ENCODE results near the gene RBM20.
A peak's percentile ranks its signal among the peaks of the same experiment; 100 is the strongest.

The RBM20 gene

DNA sequence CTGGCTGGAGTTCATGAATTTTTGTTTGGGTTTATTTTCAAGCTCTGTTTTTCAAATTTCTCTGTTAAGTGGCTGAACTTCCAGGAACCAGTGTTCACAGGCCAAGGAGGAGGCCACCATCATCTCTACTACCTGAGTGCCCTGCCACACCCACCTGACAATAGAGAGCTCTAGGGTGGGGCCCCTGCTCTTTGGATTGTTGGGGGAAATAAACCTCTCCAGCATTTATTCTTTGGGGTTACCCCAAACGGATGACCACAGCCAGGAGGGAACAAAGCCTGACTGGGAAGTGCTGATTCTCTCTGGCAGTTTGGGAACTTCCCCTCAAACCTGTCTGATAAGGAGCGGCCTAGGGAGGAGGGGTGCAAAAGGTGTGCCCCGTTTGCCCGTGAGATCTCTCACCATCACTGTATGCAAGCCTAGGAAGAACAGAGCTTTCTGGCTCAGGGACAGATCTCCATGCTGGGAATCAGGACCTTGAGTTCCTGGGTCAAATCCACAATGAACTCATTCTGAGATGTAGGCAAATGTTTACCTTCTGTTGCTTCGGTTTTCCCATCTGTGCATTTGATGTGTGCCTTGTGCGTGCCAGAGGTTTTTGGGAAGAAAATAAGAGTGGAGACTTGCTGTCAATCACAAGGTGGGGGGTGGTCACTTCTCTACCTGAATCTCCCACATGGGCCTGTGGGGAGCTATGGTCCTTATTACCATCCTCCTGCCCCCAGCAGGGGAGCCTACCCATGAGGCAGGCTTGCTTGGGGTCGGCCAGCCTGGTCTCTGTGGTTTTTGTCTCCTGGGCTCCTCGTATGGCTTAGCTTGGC is 199.9 kb downstream of the RBM20 start:
- H3K9me2 ChIP-seq (replicated peaks; ENCODE audit: insufficient read depth, low read length): no peaks in the 10 kb centered on the region
- H3K27ac ChIP-seq (ENCODE audit: low read length): peak overlapping the region; percentile 99
- H3K4me1 ChIP-seq (ENCODE audit: low read length): peaks cover 57% of the 10 kb centered on the region
- DNase-seq: no peak
- H3F3A ChIP-seq (ENCODE audit: insufficient read depth, low read length): peaks cover 25% of the 10 kb centered on the region
- no peaks in the 10 kb centered on the region for H3K79me2 ChIP-seq (ENCODE audit: low read length)
- H4K20me1 ChIP-seq (ENCODE audit: insufficient read depth, low read length): no peaks in the 10 kb centered on the region
- H3K9me3 ChIP-seq (replicated peaks; ENCODE audit: insufficient read depth, low read length): no peaks in the 10 kb centered on the region
- no peaks in the 10 kb centered on the region for H3K27me3 ChIP-seq (replicated peaks; ENCODE audit: insufficient read depth, low read length)
- peak overlapping the region; percentile 56; the same call in 1 of the 2 replicates for H3K4me2 ChIP-seq (ENCODE audit: low read depth, low read length)
- H2AFZ ChIP-seq (ENCODE audit: low read length): 0 out of 2 replicates have a peak overlapping the region, but pooled peaks have one; percentile 14
- H3K9ac ChIP-seq (ENCODE audit: low read length): peak overlapping the region; percentile 35
- H3K4me3 ChIP-seq (ENCODE audit: low read length): no peak overlapping the region
- TF ChIP-seq CTCF (IDR thresholded peaks at IDR 0.05; ENCODE audit: low read length) (no peak), EZH2phosphoT487 (IDR thresholded peaks at IDR 0.05; ENCODE audit: low read length) (no peak), EZH2 (optimal IDR thresholded peaks at IDR 0.05; ENCODE audit: low read depth, low read length) (no peak)
- no peaks in the 10 kb centered on the region for H3K36me3 ChIP-seq (replicated peaks; ENCODE audit: insufficient read depth, low read length)

- no peak overlapping the region for H2AFZ ChIP-seq (ENCODE audit: low read length)
- H3K27ac ChIP-seq (ENCODE audit: low read length): no peak overlapping the region
- no peak for DNase-seq
- peaks cover 57% of the 10 kb centered on the region for H3K4me1 ChIP-seq (ENCODE audit: low read length)
- H3K4me2 ChIP-seq (ENCODE audit: low read depth, low read length): no peak overlapping the region
- H3K4me3 ChIP-seq (ENCODE audit: low read length): no peak overlapping the region
- TF ChIP-seq CTCF (IDR thresholded peaks at IDR 0.05; ENCODE audit: low read length): no peak
- no peak for TF ChIP-seq EZH2phosphoT487 (IDR thresholded peaks at IDR 0.05; ENCODE audit: low read length)
- no peak for TF ChIP-seq EZH2 (optimal IDR thresholded peaks at IDR 0.05; ENCODE audit: low read depth, low read length)
- H3F3A ChIP-seq (ENCODE audit: insufficient read depth, low read length): peaks cover 25% of the 10 kb centered on the region
- H3K27me3 ChIP-seq (replicated peaks; ENCODE audit: insufficient read depth, low read length): no peaks in the 10 kb centered on the region
- H3K9ac ChIP-seq (ENCODE audit: low read length): no peak overlapping the region
- no peaks in the 10 kb centered on the region for H4K20me1 ChIP-seq (ENCODE audit: insufficient read depth, low read length)
- no peaks in the 10 kb centered on the region for H3K79me2 ChIP-seq (ENCODE audit: low read length)
- H3K9me2 ChIP-seq (replicated peaks; ENCODE audit: insufficient read depth, low read length): no peaks in the 10 kb centered on the region
- H3K36me3 ChIP-seq (replicated peaks; ENCODE audit: insufficient read depth, low read length): no peaks in the 10 kb centered on the region
- no peaks in the 10 kb centered on the region for H3K9me3 ChIP-seq (replicated peaks; ENCODE audit: insufficient read depth, low read length)
These were observed 200.4 kb downstream of the RBM20 start for GRCh38 chr10:110844617-110844881.

DNA sequence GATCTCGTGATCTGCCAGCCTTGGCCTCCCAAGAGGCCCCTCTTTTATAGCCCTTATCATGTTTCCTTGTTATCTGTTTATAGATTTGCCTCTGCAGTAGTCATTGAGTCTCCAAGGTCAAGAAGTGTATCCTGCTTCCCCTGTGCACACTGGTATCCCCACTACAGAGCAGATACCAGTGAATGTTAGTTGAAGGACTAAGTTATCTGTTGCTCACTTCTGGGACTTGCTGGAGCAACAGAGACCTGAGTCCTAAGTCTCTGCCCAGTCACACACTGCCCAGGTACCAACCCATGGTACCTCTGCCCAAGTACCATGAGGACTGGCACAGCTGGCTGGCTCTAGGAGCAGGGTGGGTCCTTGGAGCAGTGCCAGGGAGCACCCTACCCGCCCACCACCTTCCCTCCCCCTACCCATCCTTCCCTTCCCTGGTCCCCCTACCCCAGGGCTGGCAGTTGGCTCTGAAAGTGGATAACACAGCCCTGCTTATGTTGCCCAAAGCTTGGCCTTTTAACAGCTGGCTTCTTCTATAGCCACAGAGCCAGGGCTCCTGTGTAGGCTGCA is 201.1 kb downstream of the RBM20 start:
- no peak overlapping the region for H3K4me2 ChIP-seq (ENCODE audit: low read depth, low read length)

More for the DNA sequence above, 201.1 kb downstream of the RBM20 start:
- Histone ChIP-seq H3K9me3 (replicated peaks; ENCODE audit: insufficient read depth, low read length) (no peaks in the 10 kb centered on the region), H3K9me2 (replicated peaks; ENCODE audit: insufficient read depth, low read length) (no peaks in the 10 kb centered on the region), H3K4me3 (ENCODE audit: low read length) (no peak overlapping the region), H3K9ac (ENCODE audit: low read length) (no peak overlapping the region), H3K4me1 (ENCODE audit: low read length) (peaks cover 63% of the 10 kb centered on the region), H3K27ac (ENCODE audit: low read length) (no peak overlapping the region), H3K79me2 (ENCODE audit: low read length) (no peaks in the 10 kb centered on the region), H3K36me3 (replicated peaks; ENCODE audit: insufficient read depth, low read length) (no peaks in the 10 kb centered on the region), H3F3A (ENCODE audit: insufficient read depth, low read length) (peaks cover 25% of the 10 kb centered on the region), H4K20me1 (ENCODE audit: insufficient read depth, low read length) (no peaks in the 10 kb centered on the region), H3K27me3 (replicated peaks; ENCODE audit: insufficient read depth, low read length) (no peaks in the 10 kb centered on the region), H2AFZ (ENCODE audit: low read length) (no peak overlapping the region)
- no peak for DNase-seq
- TF ChIP-seq EZH2 (optimal IDR thresholded peaks at IDR 0.05; ENCODE audit: low read depth, low read length) (no peak), EZH2phosphoT487 (IDR thresholded peaks at IDR 0.05; ENCODE audit: low read length) (no peak), CTCF (IDR thresholded peaks at IDR 0.05; ENCODE audit: low read length) (no peak)

Data from MM.1S (cell line).